GM23338 (cell line): ENCODE measurements around the gene VPS52. TPM values are rescaled to one million over a fixed set of nuclear protein-coding genes. Genes with fewer than 3 reads are reported as not detected.

Source experiments
- ATAC-seq: fragments of 200-7000 bp; cut with Tn5 transposase; 3 replicates; pipeline ENCODE4 v1.9.1; 2020
- DNase-seq: peaks from one replicate; pipeline ENCODE4 v3.0.0-alpha.2; 2015; ENCODE audit warnings: low spot score
- H2AFZ ChIP-seq: fragments of 200-600 bp; sonication (generic); 2 replicates; pipeline ENCODE4 v1.8.0; 2016; ENCODE audit warnings: antibody characterized with exemption, mild to moderate bottlenecking, moderate library complexity
- H3F3A ChIP-seq: fragments of 200-600 bp; sonication (generic); replicated peaks from 2 replicates; pipeline ENCODE4 v1.8.0; 2017; ENCODE audit warnings: antibody characterized with exemption, mixed run types, low read depth
- H3K27ac ChIP-seq: fragments of 200-600 bp; sonication (generic); 2 replicates; pipeline ENCODE4 v1.6.1; 2016; ENCODE audit warnings: low read depth
- H3K27me3 ChIP-seq: fragments of 200-600 bp; sonication (generic); 2 replicates; pipeline ENCODE4 v1.8.0; 2016; ENCODE audit warnings: mild to moderate bottlenecking, mixed run types, moderate library complexity; ENCODE audit not compliant: insufficient read depth
- H3K36me3 ChIP-seq: fragments of 200-600 bp; sonication (generic); 2 replicates; pipeline ENCODE4 v1.8.0; 2016; ENCODE audit warnings: mild to moderate bottlenecking; ENCODE audit not compliant: insufficient read depth
- H3K4me1 ChIP-seq: fragments of 200-600 bp; sonication (generic); 2 replicates; pipeline ENCODE4 v1.8.0; 2016; ENCODE audit warnings: mild to moderate bottlenecking, moderate library complexity; ENCODE audit not compliant: insufficient read depth
- H3K4me2 ChIP-seq: fragments of 200-600 bp; sonication (generic); 2 replicates; pipeline ENCODE4 v1.7.1; 2017; ENCODE audit warnings: mixed run types
- H3K4me3 ChIP-seq: fragments of 200-600 bp; sonication (generic); 2 replicates; pipeline ENCODE4 v1.6.1; 2016; ENCODE audit warnings: mixed run types
- H3K79me2 ChIP-seq: fragments of 200-600 bp; sonication (generic); replicated peaks from 2 replicates; pipeline ENCODE4 v1.8.0; 2017; ENCODE audit warnings: mild to moderate bottlenecking; ENCODE audit not compliant: insufficient read depth
- H3K9me2 ChIP-seq: fragments of 200-600 bp; sonication (generic); 2 replicates; pipeline ENCODE4 v1.8.0; 2017; ENCODE audit not compliant: insufficient read depth
- H4K20me1 ChIP-seq: fragments of 200-600 bp; sonication (generic); replicated peaks from 2 replicates; pipeline ENCODE4 v1.8.0; 2017; ENCODE audit warnings: mild to moderate bottlenecking; ENCODE audit not compliant: insufficient read depth
- H3K27ac Mint-ChIP-seq: 2 replicates; pipeline ENCODE4 v1.8.0; 2020; ENCODE audit warnings: inconsistent platforms, mild to moderate bottlenecking, moderate library complexity, mixed read lengths
- H3K27me3 Mint-ChIP-seq: 3 replicates; pipeline ENCODE4 v1.8.0; 2022; ENCODE audit warnings: low read depth, mild to moderate bottlenecking, moderate library complexity, mixed read lengths, inconsistent platforms; ENCODE audit not compliant: insufficient read depth, poor library complexity
- H3K36me3 Mint-ChIP-seq: 3 replicates; pipeline ENCODE4 v1.8.0; 2021; ENCODE audit warnings: low read depth, mild to moderate bottlenecking, inconsistent platforms, moderate library complexity, mixed read lengths
- H3K4me1 Mint-ChIP-seq: 3 replicates; pipeline ENCODE4 v1.8.0; 2020; ENCODE audit warnings: mild to moderate bottlenecking, inconsistent platforms, mixed read lengths
- H3K4me3 Mint-ChIP-seq: 3 replicates; pipeline ENCODE4 v1.8.0; 2021; ENCODE audit warnings: moderate library complexity, mild to moderate bottlenecking, inconsistent platforms, mixed read lengths
- H3K9me3 Mint-ChIP-seq: 3 replicates; pipeline ENCODE4 v1.8.0; 2020; ENCODE audit warnings: moderate library complexity, mild to moderate bottlenecking, inconsistent platforms, mixed read lengths
- CREB1 ChIP-seq: fragments of 250-450 bp; sonication (Bioruptor Pico); IDR thresholded peaks from 2 replicates; pipeline ENCODE4 v1.5.0; 2020; ENCODE audit warnings: low read depth, mild to moderate bottlenecking, moderate library complexity
- EZH2 ChIP-seq: fragments of 200-600 bp; sonication (generic); IDR thresholded peaks from one replicate; pipeline ENCODE4 v1.8.0; 2017; ENCODE audit warnings: antibody characterized with exemption, mild to moderate bottlenecking, low read depth; ENCODE audit not compliant: unreplicated experiment
- EZH2phosphoT487 ChIP-seq: fragments of 200-600 bp; sonication (generic); IDR thresholded peaks from one replicate; pipeline ENCODE4 v1.8.1; 2018; ENCODE audit warnings: antibody characterized with exemption; ENCODE audit not compliant: unreplicated experiment
- JUNB ChIP-seq: IDR thresholded peaks from one replicate; pipeline ENCODE4 v1.6.1; 2016; ENCODE audit warnings: antibody characterized with exemption; ENCODE audit not compliant: unreplicated experiment
- POLR2AphosphoS5 ChIP-seq: IDR thresholded peaks from 2 replicates; pipeline ENCODE4 v1.6.1; 2016; ENCODE audit warnings: antibody characterized with exemption, low read depth
- REST ChIP-seq: IDR thresholded peaks from one replicate; pipeline ENCODE4 v1.6.1; 2018; ENCODE audit warnings: antibody characterized with exemption; ENCODE audit not compliant: unreplicated experiment
- ZNF114 ChIP-seq: fragments of 250-450 bp; sonication (Bioruptor Pico); IDR thresholded peaks from 2 replicates; pipeline ENCODE4 v1.5.0; 2020; ENCODE audit warnings: mild to moderate bottlenecking, moderate library complexity
- ZNF331 ChIP-seq: fragments of 250-450 bp; sonication (Bioruptor Pico); IDR thresholded peaks from 2 replicates; pipeline ENCODE4 v1.5.0; 2020; ENCODE audit warnings: low read depth, mild to moderate bottlenecking, moderate library complexity
- ZNF462 ChIP-seq: fragments of 250-450 bp; sonication (Bioruptor Pico); IDR thresholded peaks from 2 replicates; pipeline ENCODE4 v1.5.0; 2020; ENCODE audit warnings: mild to moderate bottlenecking, moderate library complexity
- polyA plus RNA-seq: library from polyadenylated mRNA; unstranded; fragments of >200 nt; fragmentation: Nextera tagmentation; extraction: Ambion mirVana; gene quantifications from 2 replicates; pipeline ENCODE4 v1.2.1, GENCODE V29; 2016
- total RNA-seq: library from RNA; depleted of rRNA; stranded (reverse); fragments of >200 nt; shearing (Covaris generic); gene quantifications from 2 replicates; pipeline ENCODE4 v1.2.3, GENCODE V29; 2014
- TF ChIP-seq, protein P1 (sequence below): IDR thresholded peaks from 2 replicates; pipeline ENCODE4 v1.6.1; 2016; ENCODE audit warnings: antibody characterized with exemption

The VPS52 gene
- total and polyA plus RNA-seq, 2 experiments from 2014 or later = 27.9 to 31.1 TPM

DNA sequence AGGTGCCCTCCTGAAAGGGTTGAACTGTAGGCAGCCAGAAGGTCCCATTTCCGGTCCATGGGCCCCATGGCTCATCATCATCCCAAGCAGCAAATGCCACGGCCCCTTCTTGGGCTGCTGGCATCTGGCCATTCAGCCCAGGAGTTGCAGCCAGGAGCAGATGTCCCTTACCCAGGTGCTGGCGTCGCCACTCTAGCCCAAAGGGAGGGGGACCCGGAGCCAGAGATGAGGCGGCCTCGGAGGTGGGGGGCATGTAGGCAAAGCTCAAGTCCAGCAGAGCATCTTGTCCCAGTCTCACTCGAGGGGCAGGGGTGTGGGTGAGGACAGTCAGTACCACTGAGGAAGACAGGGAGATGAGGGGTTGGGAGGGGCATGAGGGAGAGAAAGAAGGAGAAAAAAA lies 33.4 kb upstream of the VPS52 start:
- H3K27me3 Mint-ChIP-seq = peaks cover 14% of the 10 kb centered on the region
- H3K4me1 Mint-ChIP-seq = peaks cover 6% of the 10 kb centered on the region; the same call in 2 of the 3 replicates
- Histone ChIP-seq H3K4me1 (no peaks in the 10 kb centered on the region), H3K27me3 (no peaks in the 10 kb centered on the region), H4K20me1 (peaks cover 20% of the 10 kb centered on the region), H3K36me3 (no peaks in the 10 kb centered on the region), H3K27ac (no peak overlapping the region), H3K4me3 (no peak overlapping the region), H3K79me2 (peaks cover 28% of the 10 kb centered on the region), H3K9me2 (no peaks in the 10 kb centered on the region), H3K4me2 (no peak overlapping the region), H2AFZ (no peak overlapping the region), H3F3A (0 out of 2 replicates have a peak, but pooled peaks cover under 1% of the 10 kb centered on the region)
- ATAC-seq (no peak), DNase-seq (no peak)
- no peak overlapping the region for H3K4me3 Mint-ChIP-seq
- H3K36me3 Mint-ChIP-seq = peaks cover 6% of the 10 kb centered on the region
- TF ChIP-seq ZNF331 (CRISPR knock-in tag) (no peak), REST (no peak), POLR2AphosphoS5 (0 out of 2 replicates have a peak, but pooled peaks have one; percentile 22), JUNB (no peak)
- no peak overlapping the region for H3K27ac Mint-ChIP-seq
- no peaks in the 10 kb centered on the region for H3K9me3 Mint-ChIP-seq

DNA sequence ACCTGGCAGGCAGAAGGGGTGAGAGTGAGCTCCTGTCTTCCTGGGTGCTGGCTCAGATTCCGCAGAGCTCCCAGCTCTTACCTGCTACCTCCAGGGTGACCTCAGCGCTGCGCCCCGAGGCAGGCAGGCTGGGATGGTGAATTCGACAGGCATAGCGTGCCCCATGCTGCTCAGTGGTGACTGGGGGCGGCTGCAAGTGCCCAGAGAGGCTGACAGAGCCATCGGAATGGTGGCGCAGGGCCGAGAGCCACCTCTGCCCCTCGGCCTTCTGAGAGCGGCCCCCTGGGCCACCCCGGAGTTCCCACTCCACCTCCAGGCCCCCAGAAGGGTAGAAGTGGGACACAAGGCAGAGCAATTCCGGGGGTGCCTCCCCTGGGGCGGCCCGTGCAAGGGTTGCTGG lies 32.5 kb upstream of the VPS52 start:
- no peak overlapping the region for H2AFZ ChIP-seq
- H3K27me3 ChIP-seq = no peaks in the 10 kb centered on the region
- peaks cover 28% of the 10 kb centered on the region for H3K79me2 ChIP-seq
- no peaks in the 10 kb centered on the region for H3K9me3 Mint-ChIP-seq
- H3K36me3 ChIP-seq = no peaks in the 10 kb centered on the region
- no peak overlapping the region for H3K27ac Mint-ChIP-seq
- DNase-seq = no peak
- H3K4me1 ChIP-seq = no peaks in the 10 kb centered on the region
- peaks cover 7% of the 10 kb centered on the region; the same call in 1 of the 2 replicates for H3F3A ChIP-seq
- H3K9me2 ChIP-seq = no peaks in the 10 kb centered on the region
- H3K4me1 Mint-ChIP-seq = peaks cover 9% of the 10 kb centered on the region; the same call in 2 of the 3 replicates
- ATAC-seq = no peak
- H3K4me3 ChIP-seq = no peak overlapping the region
- no peak overlapping the region for H3K4me2 ChIP-seq
- peaks cover 7% of the 10 kb centered on the region for H3K36me3 Mint-ChIP-seq
- peaks cover 18% of the 10 kb centered on the region for H3K27me3 Mint-ChIP-seq
- H3K27ac ChIP-seq = no peak overlapping the region
- H4K20me1 ChIP-seq = peaks cover 22% of the 10 kb centered on the region
- H3K4me3 Mint-ChIP-seq = no peak overlapping the region
- no peak for TF ChIP-seq ZNF462
- no peak for TF ChIP-seq CREB1 (CRISPR knock-in tag)
- no peak for TF ChIP-seq ZNF331 (CRISPR knock-in tag)
- no peak for TF ChIP-seq ZNF114
- no peak for TF ChIP-seq EZH2phosphoT487
- TF ChIP-seq EZH2 = no peak
- TF ChIP-seq, protein P1, sequence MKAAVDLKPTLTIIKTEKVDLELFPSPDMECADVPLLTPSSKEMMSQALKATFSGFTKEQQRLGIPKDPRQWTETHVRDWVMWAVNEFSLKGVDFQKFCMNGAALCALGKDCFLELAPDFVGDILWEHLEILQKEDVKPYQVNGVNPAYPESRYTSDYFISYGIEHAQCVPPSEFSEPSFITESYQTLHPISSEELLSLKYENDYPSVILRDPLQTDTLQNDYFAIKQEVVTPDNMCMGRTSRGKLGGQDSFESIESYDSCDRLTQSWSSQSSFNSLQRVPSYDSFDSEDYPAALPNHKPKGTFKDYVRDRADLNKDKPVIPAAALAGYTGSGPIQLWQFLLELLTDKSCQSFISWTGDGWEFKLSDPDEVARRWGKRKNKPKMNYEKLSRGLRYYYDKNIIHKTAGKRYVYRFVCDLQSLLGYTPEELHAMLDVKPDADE = no peak
